HL-60/S4 (cell line): ENCODE results near the gene ADAM19.

Experiments used
- in situ Hi-C: fragments of 300-500 bp; cut with MboI; formaldehyde crosslinking; loops from 2 replicates; pipeline ENCODE4 v1.14.3; 2022; ENCODE audit warnings: low sequenced_read_pairs

The ADAM19 gene

GRCh38 chr5:157575381-157576020, at the start of gene ADAM19:
ADAM19 (minus strand) TSS chr5:157575775; CDS start chr5:157575696, 79 bp downstream.
- in situ Hi-C loops = no loop called here

GRCh38 chr5:157624144-157624543, 48.6 kb upstream of the ADAM19 start:
- in situ Hi-C loops = no loop called here

GRCh38 chr5:157620776-157621175, 45.2 kb upstream of the ADAM19 start:
- in situ Hi-C loops = no loop called here

GRCh38 chr5:157618191-157618765, 42.7 kb upstream of the ADAM19 start:
- in situ Hi-C loops = no loop called here

GRCh38 chr5:157616785-157617184, 41.2 kb upstream of the ADAM19 start:
- in situ Hi-C loops = no loop called here

GRCh38 chr5:157613385-157614245, 38.0 kb upstream of the ADAM19 start:
- in situ Hi-C loops = no loop called here

GRCh38 chr5:157612581-157612980, 37.0 kb upstream of the ADAM19 start:
- in situ Hi-C loops = no loop called here

GRCh38 chr5:157611571-157612476, 36.2 kb upstream of the ADAM19 start:
- in situ Hi-C loops = no loop called here

GRCh38 chr5:157610990-157611389, 35.4 kb upstream of the ADAM19 start:
- in situ Hi-C loops = no loop called here

- in situ Hi-C loops = no loop called here
Measured at GRCh38 chr5:157608972-157609565, 33.5 kb upstream of the ADAM19 start.

GRCh38 chr5:157607371-157608161, 32.0 kb upstream of the ADAM19 start:
- in situ Hi-C loops = no loop called here

- in situ Hi-C loops = no loop called here
Measured at GRCh38 chr5:157606046-157606445, 30.5 kb upstream of the ADAM19 start.

GRCh38 chr5:157603333-157604190, 28.0 kb upstream of the ADAM19 start:
- in situ Hi-C loops = no loop called here

- in situ Hi-C loops = no loop called here
Measured at GRCh38 chr5:157602505-157602904, 26.9 kb upstream of the ADAM19 start.

GRCh38 chr5:157600252-157600651, 24.7 kb upstream of the ADAM19 start:
- in situ Hi-C loops = no loop called here

- in situ Hi-C loops = no loop called here
Measured at GRCh38 chr5:157599565-157599964, 24.0 kb upstream of the ADAM19 start.

GRCh38 chr5:157598350-157598936, 22.9 kb upstream of the ADAM19 start:
- in situ Hi-C loops = no loop called here

- in situ Hi-C loops = no loop called here
Measured at GRCh38 chr5:157597277-157597676, 21.7 kb upstream of the ADAM19 start.
